Medulla oblongata (tissue), 1 donor: Measurements from ENCODE around the gene SUFU.
"Not testable (repeated sequence)": the region's sequence is repeated elsewhere in the genome, so short reads cannot be mapped to it uniquely, and the experiment has no call there.

Experiments used
- DNase-seq: peaks from one replicate; pipeline ENCODE4 v3.0.0-alpha.2; 2015; ENCODE audit errors: extremely low spot score

SUFU gene

GRCh38 chr10:102503264-102504178 is at the start of gene SUFU:
Gene SUFU, plus strand, starts transcription at chr10:102503972. Its CDS starts 181 bp downstream, at chr10:102504153.
- peak; percentile 100 for DNase-seq

GRCh38 chr10:102454662-102455487 is 48.9 kb upstream of the SUFU start:
- DNase-seq, result not testable (repeated sequence)

GRCh38 chr10:102455893-102456471 is 47.8 kb upstream of the SUFU start:
- DNase-seq, result no peak

GRCh38 chr10:102457591-102458150 is 46.1 kb upstream of the SUFU start:
- no peak for DNase-seq

GRCh38 chr10:102458656-102459055 is 45.1 kb upstream of the SUFU start:
- no peak for DNase-seq

GRCh38 chr10:102460836-102461186 is 43.0 kb upstream of the SUFU start:
- no peak for DNase-seq

GRCh38 chr10:102461187-102462054 is 42.4 kb upstream of the SUFU start:
- DNase-seq, result peak; percentile 92

GRCh38 chr10:102462512-102463054 is 41.2 kb upstream of the SUFU start:
- DNase-seq, result no peak

- DNase-seq, result no peak
Measured at GRCh38 chr10:102463983-102464382, 39.8 kb upstream of the SUFU start.

- no peak for DNase-seq
Measured at GRCh38 chr10:102465466-102465865, 38.3 kb upstream of the SUFU start.

- no peak for DNase-seq
Measured at GRCh38 chr10:102467318-102467717, 36.5 kb upstream of the SUFU start.

GRCh38 chr10:102467971-102468438 is 35.8 kb upstream of the SUFU start:
- no peak for DNase-seq

- DNase-seq, result no peak
Measured at GRCh38 chr10:102468683-102469082, 35.1 kb upstream of the SUFU start.

- DNase-seq, result no peak
Measured at GRCh38 chr10:102470579-102471546, 32.9 kb upstream of the SUFU start.

- DNase-seq, result no peak
Measured at GRCh38 chr10:102473445-102474331, 30.1 kb upstream of the SUFU start.

GRCh38 chr10:102475451-102476040 is 28.2 kb upstream of the SUFU start:
- no peak for DNase-seq

GRCh38 chr10:102476466-102477141 is 27.2 kb upstream of the SUFU start:
- no peak for DNase-seq
